Measurements from ENCODE around the gene AOPEP. TPM values are rescaled to one million over a fixed set of nuclear protein-coding genes. Genes with fewer than 3 reads are reported as not detected.
"Not testable (repeated sequence)": the region's sequence is repeated elsewhere in the genome, so short reads cannot be mapped to it uniquely, and the experiment has no call there.

AOPEP gene
- total and polyA plus RNA-seq, 2 donors (not counting 3 experiments of a cell fraction or from before 2014, with no cell fraction given), result 20.2 to 41.6 TPM

DNA sequence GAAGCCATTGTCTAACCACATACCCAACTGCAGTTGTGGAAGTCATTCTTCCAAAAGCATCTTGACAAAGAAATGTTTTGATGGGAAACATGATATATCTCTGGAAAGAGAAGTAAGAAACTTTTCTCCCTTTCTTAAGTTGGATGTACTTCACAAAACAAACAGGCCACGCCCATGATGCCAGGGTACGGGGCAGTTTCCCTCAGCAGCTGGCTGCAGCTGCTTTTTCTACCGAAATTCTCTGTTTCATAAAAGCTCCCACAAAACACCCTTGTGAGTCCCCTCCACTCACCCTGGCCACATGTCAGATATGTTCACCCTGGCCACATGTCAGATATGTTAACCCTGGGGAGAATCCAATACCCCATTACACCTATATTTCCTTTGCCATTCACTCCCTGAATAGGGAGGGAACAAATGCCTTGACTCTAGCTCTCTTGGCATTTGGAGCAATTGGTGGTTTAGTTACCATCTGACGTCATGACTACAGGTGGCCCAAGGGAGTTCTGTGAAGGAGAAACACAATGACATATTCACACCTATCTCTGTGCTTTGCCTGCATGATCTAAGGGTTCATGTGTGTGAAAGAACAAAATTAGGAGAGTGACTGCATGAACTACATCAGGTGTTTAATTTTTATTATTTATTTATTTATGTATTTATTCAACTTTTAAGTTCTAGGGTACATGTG is 103.0 kb downstream of the AOPEP start:
- BruUV-seq (replicated peaks), result no TSS peak
- dilution Hi-C loops (cut with MboI; ENCODE audit: extremely low pct_ligation_motif_present, low sequenced_read_pairs) (no loop called here), intact Hi-C loops (cut with micrococcal nuclease) (no loop called here)
- no peaks in the 10 kb centered on the region for H3K27me3 ChIP-seq (ENCODE audit: control insufficient read depth in 2 of 2, insufficient read depth in 2 of 2, low read length in 2 of 2)
- ChIA-PET CTCF (no interaction called here), POLR2A (no interaction called here)
- no peaks in the 10 kb centered on the region for H3K79me2 ChIP-seq (ENCODE audit: control insufficient read depth, insufficient read depth, low read length)
- no peak overlapping the region for H3K4me3 ChIP-seq (replicated peaks in 1 of 3; ENCODE audit: insufficient read depth in 1 of 3, low read depth in 1 of 3, low read length in 3 of 3)
- H3K9me3 ChIP-seq (replicated peaks; ENCODE audit: control insufficient read depth, insufficient read depth, low read length), result no peaks in the 10 kb centered on the region
- no peak overlapping the region for H2AFZ ChIP-seq (ENCODE audit: low read depth, low read length)
- H3K9me1 ChIP-seq (replicated peaks; ENCODE audit: control insufficient read depth, extremely low read depth, insufficient read depth, low read length), result no peaks in the 10 kb centered on the region
- H3K27ac ChIP-seq (ENCODE audit: insufficient read depth, low read depth, low read length), result no peak overlapping the region
- FAIRE-seq (no peak), DNase-seq (ENCODE audit: low read depth, low spot score) (no peak)
- H3K4me2 ChIP-seq (ENCODE audit: insufficient read depth, low read length), result no peak overlapping the region
- no peaks in the 10 kb centered on the region for H3K4me1 ChIP-seq (ENCODE audit: control insufficient read depth, extremely low read depth, insufficient read depth, low read length)
- no peaks in the 10 kb centered on the region for H3K36me3 ChIP-seq (ENCODE audit: control insufficient read depth in 2 of 2, extremely low read depth in 1 of 2, insufficient read depth in 2 of 2, low read length in 2 of 2)
- TF ChIP-seq MYC (IDR thresholded peaks at IDR 0.05; ENCODE audit: low read depth, low read length), result no peak
- TF ChIP-seq FOS (IDR thresholded peaks at IDR 0.05; ENCODE audit: borderline replicate concordance, insufficient read depth, low read length), result no peak
- TF ChIP-seq POLR2A (IDR thresholded peaks at IDR 0.05; ENCODE audit: low read depth, low read length), result no peak
- TF ChIP-seq, protein P1, sequence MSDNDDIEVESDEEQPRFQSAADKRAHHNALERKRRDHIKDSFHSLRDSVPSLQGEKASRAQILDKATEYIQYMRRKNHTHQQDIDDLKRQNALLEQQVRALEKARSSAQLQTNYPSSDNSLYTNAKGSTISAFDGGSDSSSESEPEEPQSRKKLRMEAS (IDR thresholded peaks at IDR 0.05; ENCODE audit: insufficient read depth, insufficient read length), result no peak
- TF ChIP-seq EZH2 (IDR thresholded peaks at IDR 0.05; ENCODE audit: borderline replicate concordance, low read depth, low read length, severe bottlenecking), result no peak
- TF ChIP-seq POLR2AphosphoS5 (IDR thresholded peaks at IDR 0.05; ENCODE audit: insufficient read depth, low read depth, low read length), result no peak
- TF ChIP-seq JUN (IDR thresholded peaks at IDR 0.05; ENCODE audit: borderline replicate concordance, insufficient read depth, insufficient read length, low read depth), result no peak
- H3K9ac ChIP-seq (replicated peaks; ENCODE audit: extremely low read depth, insufficient read depth, low read length), result no peak overlapping the region
- H4K20me1 ChIP-seq (replicated peaks; ENCODE audit: control insufficient read depth, extremely low read depth, insufficient read depth, low read length), result no peaks in the 10 kb centered on the region

DNA sequence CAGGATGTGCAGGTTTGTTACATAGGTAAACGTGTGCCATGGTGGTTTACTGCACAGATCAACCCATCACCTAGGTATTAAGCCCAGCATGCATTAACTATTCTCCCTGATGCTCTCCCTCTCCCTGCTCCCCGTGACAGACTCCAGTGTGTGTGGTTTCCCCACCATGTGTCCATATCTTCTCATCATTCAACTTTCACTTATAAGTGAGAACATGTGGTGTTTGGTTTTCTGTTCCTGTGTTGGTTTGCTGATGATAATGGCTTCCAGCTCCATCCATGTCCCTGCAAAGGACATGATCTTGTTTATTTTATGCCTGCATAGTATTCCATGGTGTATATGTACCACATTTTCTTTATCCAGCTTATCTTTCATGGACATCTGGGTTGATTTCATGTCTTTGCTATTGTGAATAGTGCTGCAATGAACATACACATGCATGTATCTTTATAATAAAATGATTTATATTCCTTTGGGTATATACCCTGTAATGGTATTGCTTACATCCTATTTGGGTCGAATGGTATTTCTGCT is 103.6 kb downstream of the AOPEP start:
- CTCF ChIA-PET; H3K9me1 ChIP-seq (replicated peaks; ENCODE audit: control insufficient read depth, extremely low read depth, insufficient read depth, low read length); H3K27me3 ChIP-seq (ENCODE audit: control insufficient read depth in 2 of 2, insufficient read depth in 2 of 2, low read length in 2 of 2); H3K4me2 ChIP-seq (ENCODE audit: insufficient read depth, low read length); H3K27ac ChIP-seq (ENCODE audit: insufficient read depth, low read depth, low read length); H3K9me3 ChIP-seq (replicated peaks; ENCODE audit: control insufficient read depth, insufficient read depth, low read length); H3K9ac ChIP-seq (replicated peaks; ENCODE audit: extremely low read depth, insufficient read depth, low read length); dilution Hi-C loops (cut with MboI; ENCODE audit: extremely low pct_ligation_motif_present, low sequenced_read_pairs); FAIRE-seq; H3K4me1 ChIP-seq (ENCODE audit: control insufficient read depth, extremely low read depth, insufficient read depth, low read length); POLR2A ChIA-PET; BruUV-seq (replicated peaks); intact Hi-C loops (cut with micrococcal nuclease); H3K79me2 ChIP-seq (ENCODE audit: control insufficient read depth, insufficient read depth, low read length); H3K4me3 ChIP-seq (replicated peaks in 1 of 3; ENCODE audit: insufficient read depth in 1 of 3, low read depth in 1 of 3, low read length in 3 of 3); DNase-seq (ENCODE audit: low read depth, low spot score); H2AFZ ChIP-seq (ENCODE audit: low read depth, low read length); H3K36me3 ChIP-seq (ENCODE audit: control insufficient read depth in 2 of 2, extremely low read depth in 1 of 2, insufficient read depth in 2 of 2, low read length in 2 of 2); H4K20me1 ChIP-seq (replicated peaks; ENCODE audit: control insufficient read depth, extremely low read depth, insufficient read depth, low read length): not testable (repeated sequence)

All from endothelial cell of umbilical vein (primary cell).